H9 (cell line): Measurements from ENCODE around the gene KIAA0753. TPM values are rescaled to one million over a fixed set of nuclear protein-coding genes. Genes with fewer than 3 reads are reported as not detected.

Experiments used
- DNase-seq: peaks from one replicate; pipeline ENCODE4 v3.0.0-alpha.2; 2017
- H2AFZ ChIP-seq: one replicate; pipeline ENCODE4 v1.6.1; 2013; ENCODE audit warnings: mild to moderate bottlenecking, low read length, control low read depth, moderate library complexity
- H2AK5ac ChIP-seq: 2 replicates; pipeline ENCODE4 v1.6.1; 2013; ENCODE audit warnings: low read length, control low read depth, mixed read lengths; ENCODE audit not compliant: insufficient read length
- H2BK120ac ChIP-seq: one replicate; pipeline ENCODE4 v1.6.1; 2013; ENCODE audit warnings: low read depth, mild to moderate bottlenecking, low read length, control low read depth, inconsistent platforms; ENCODE audit not compliant: poor library complexity, severe bottlenecking
- H2BK12ac ChIP-seq: 2 replicates; pipeline ENCODE4 v1.6.1; 2013; ENCODE audit warnings: low read length, control low read depth, mixed read lengths, low read depth; ENCODE audit not compliant: insufficient read length
- H2BK15ac ChIP-seq: 2 replicates; pipeline ENCODE4 v1.6.1; 2013; ENCODE audit warnings: low read depth, low read length, control low read depth
- H2BK20ac ChIP-seq: one replicate; pipeline ENCODE4 v1.6.1; 2013; ENCODE audit warnings: low read depth, mild to moderate bottlenecking, low read length, control low read depth, inconsistent platforms; ENCODE audit not compliant: poor library complexity, severe bottlenecking
- H2BK5ac ChIP-seq: 2 replicates; pipeline ENCODE4 v1.6.1; 2013; ENCODE audit warnings: low read length, control low read depth, mixed read lengths; ENCODE audit not compliant: insufficient read length
- H3K14ac ChIP-seq: 2 replicates; pipeline ENCODE4 v1.6.1; 2013; ENCODE audit warnings: low read length, control low read depth; ENCODE audit not compliant: insufficient read depth
- H3K18ac ChIP-seq: 2 replicates; pipeline ENCODE4 v1.6.1; 2013; ENCODE audit warnings: low read depth, mild to moderate bottlenecking, mixed read lengths, low read length, control low read depth; ENCODE audit not compliant: insufficient read length
- H3K23ac ChIP-seq: 2 replicates; pipeline ENCODE4 v1.6.1; 2013; ENCODE audit warnings: low read length, control low read depth, mixed read lengths, low read depth; ENCODE audit not compliant: insufficient read length
- H3K23me2 ChIP-seq: 2 replicates; pipeline ENCODE4 v1.6.1; 2013; ENCODE audit warnings: low read depth, mild to moderate bottlenecking, mixed read lengths, low read length, control low read depth; ENCODE audit not compliant: insufficient read length, poor library complexity, severe bottlenecking
- H3K27ac ChIP-seq: 2 replicates; pipeline ENCODE4 v1.5.1; 2013; ENCODE audit warnings: low read length, control low read depth, mixed read lengths, low read depth; ENCODE audit not compliant: insufficient read length
- H3K27me3 ChIP-seq: 2 replicates; pipeline ENCODE4 v1.6.1; 2013; ENCODE audit warnings: low read length, control low read depth, inconsistent platforms; ENCODE audit not compliant: insufficient read depth
- H3K4ac ChIP-seq: 2 replicates; pipeline ENCODE4 v1.6.1; 2013; ENCODE audit warnings: low read depth, mild to moderate bottlenecking, control low read depth, inconsistent platforms, low read length, moderate library complexity
- H3K4me1 ChIP-seq: 2 replicates; pipeline ENCODE4 v1.6.1; 2013; ENCODE audit warnings: low read length, control low read depth, inconsistent platforms; ENCODE audit not compliant: insufficient read depth
- H3K4me2 ChIP-seq: 2 replicates; pipeline ENCODE4 v1.6.1; 2013; ENCODE audit warnings: low read length, control low read depth, mixed read lengths; ENCODE audit not compliant: insufficient read length, insufficient read depth
- H3K56ac ChIP-seq: 2 replicates; pipeline ENCODE4 v1.6.1; 2013; ENCODE audit warnings: low read depth, mild to moderate bottlenecking, mixed read lengths, low read length, control low read depth; ENCODE audit not compliant: insufficient read length
- H3K79me1 ChIP-seq: 2 replicates; pipeline ENCODE4 v1.6.1; 2013; ENCODE audit warnings: low read depth, mild to moderate bottlenecking, moderate library complexity, low read length, control low read depth, inconsistent platforms; ENCODE audit not compliant: insufficient read depth, poor library complexity, severe bottlenecking
- H3K79me2 ChIP-seq: 2 replicates; pipeline ENCODE4 v1.6.1; 2013; ENCODE audit warnings: low read length, control low read depth, inconsistent platforms; ENCODE audit not compliant: insufficient read depth
- H3K9ac ChIP-seq: 2 replicates; pipeline ENCODE4 v1.6.1; 2013; ENCODE audit warnings: low read length, control low read depth, mixed read lengths; ENCODE audit not compliant: insufficient read length; ENCODE audit errors: extremely low read depth
- H3K9me3 ChIP-seq: one replicate; pipeline ENCODE4 v1.6.1; 2013; ENCODE audit warnings: low read depth, low read length, inconsistent platforms; ENCODE audit not compliant: control insufficient read depth
- H3T11ph ChIP-seq: one replicate; pipeline ENCODE4 v1.6.1; 2013; ENCODE audit warnings: mild to moderate bottlenecking, low read length, control low read depth, inconsistent platforms
- H4K20me1 ChIP-seq: one replicate; pipeline ENCODE4 v1.6.1; 2013; ENCODE audit not compliant: control insufficient read depth, insufficient read length, insufficient read depth
- H4K5ac ChIP-seq: 2 replicates; pipeline ENCODE4 v1.6.1; 2013; ENCODE audit warnings: low read depth, mild to moderate bottlenecking, mixed read lengths, low read length, control low read depth; ENCODE audit not compliant: insufficient read length
- H4K8ac ChIP-seq: replicated peaks from 2 replicates; pipeline ENCODE4 v1.6.1; 2013; ENCODE audit warnings: low read length, control low read depth, mixed read lengths, low read depth; ENCODE audit not compliant: insufficient read length
- H4K91ac ChIP-seq: 2 replicates; pipeline ENCODE4 v1.6.1; 2013; ENCODE audit warnings: low read depth, mild to moderate bottlenecking, moderate library complexity, mixed read lengths, low read length, control low read depth; ENCODE audit not compliant: insufficient read length
- H3K27ac Mint-ChIP-seq, 3 experiments: 2 replicates in 2 of 3; 3 replicates in 1 of 3; pipeline ENCODE4 v1.8.0; 2020 to 2021; ENCODE audit warnings: mixed read lengths in 3 of 3, mild to moderate bottlenecking in 1 of 3, moderate library complexity in 1 of 3
- H3K27me3 Mint-ChIP-seq: 2 replicates; pipeline ENCODE4 v1.8.0; 2021; ENCODE audit warnings: low read depth, mild to moderate bottlenecking, moderate library complexity, mixed read lengths
- H3K36me3 Mint-ChIP-seq, 3 experiments: 2 replicates in 2 of 3; 3 replicates in 1 of 3; pipeline ENCODE4 v1.8.0; 2020 to 2021; ENCODE audit warnings: low read depth in 3 of 3, mixed read lengths in 3 of 3; ENCODE audit not compliant: insufficient read depth in 1 of 3
- H3K4me1 Mint-ChIP-seq, 2 experiments: 2 replicates each; pipeline ENCODE4 v1.8.0; 2020; ENCODE audit warnings: mixed read lengths in 2 of 2
- H3K4me3 Mint-ChIP-seq, 2 experiments: 2 replicates in 1 of 2; 3 replicates in 1 of 2; pipeline ENCODE4 v1.8.0; 2020 to 2021; ENCODE audit warnings: mild to moderate bottlenecking in 2 of 2, mixed read lengths in 2 of 2, moderate library complexity in 1 of 2
- H3K9me3 Mint-ChIP-seq, 2 experiments: 2 replicates in 1 of 2; 3 replicates in 1 of 2; pipeline ENCODE4 v1.8.0; 2020; ENCODE audit warnings: mild to moderate bottlenecking in 2 of 2, mixed read lengths in 2 of 2, moderate library complexity in 1 of 2
- CTCF ChIP-seq: fragments of 200-600 bp; sonication (generic); conservative IDR thresholded peaks from 3 replicates; pipeline ENCODE4 v1.8.0; 2021; ENCODE audit warnings: antibody characterized with exemption, mild to moderate bottlenecking
- WGBS: extraction: QIAGEN DNeasy Blood & Tissue Kit; methylation state at CpG from one replicate; pipeline ENCODE4 v1.1.7; 2013; ENCODE audit warnings: missing lambda C conversion rate, low lambda C conversion rate, mixed read lengths; ENCODE audit not compliant: insufficient read length; ENCODE audit errors: extremely low coverage; 5-methylcytosine and 5-hydroxymethylcytosine counted together
- total RNA-seq: library from RNA; stranded (reverse); gene quantifications from 2 replicates; pipeline ENCODE4 v1.2.1, GENCODE V29; 2021

Gene KIAA0753
- total RNA-seq, 1 experiment from 2014 or later = 37.2 TPM

GRCh38 chr17:6684881-6685767 lies 44.6 kb upstream of the KIAA0753 start:
- H3K36me3 Mint-ChIP-seq = no peaks in the 10 kb centered on the region

More at GRCh38 chr17:6684881-6685767, 44.6 kb upstream of the KIAA0753 start:
- no peaks in the 10 kb centered on the region for H3K79me2 ChIP-seq
- no peaks in the 10 kb centered on the region; a peak in 1 of 5 replicates for H3K9me3 Mint-ChIP-seq
- no peak for TF ChIP-seq CTCF
- no peak overlapping the region for H3K14ac ChIP-seq
- H3K9me3 ChIP-seq = no peaks in the 10 kb centered on the region
- H3K4ac ChIP-seq = no peak overlapping the region
- H2BK12ac ChIP-seq = no peak overlapping the region
- no peak overlapping the region for H4K5ac ChIP-seq
- no peak overlapping the region for H3K27ac ChIP-seq
- H3K79me1 ChIP-seq = no peaks in the 10 kb centered on the region
- H4K91ac ChIP-seq = no peak overlapping the region
- no peaks in the 10 kb centered on the region for H3K27me3 ChIP-seq
- H3K27ac Mint-ChIP-seq = no peak overlapping the region
- no peak overlapping the region for H4K8ac ChIP-seq
- no peak overlapping the region for H3K23ac ChIP-seq
- H3K27me3 Mint-ChIP-seq = peaks cover 9% of the 10 kb centered on the region
- H2AK5ac ChIP-seq = no peak overlapping the region
- H3K4me3 Mint-ChIP-seq = no peak overlapping the region
- no peak overlapping the region for H3K56ac ChIP-seq
- H3T11ph ChIP-seq = no peak overlapping the region
- no peak overlapping the region for H2BK15ac ChIP-seq
- H3K9ac ChIP-seq = no peak overlapping the region
- no peak overlapping the region for H2BK120ac ChIP-seq
- H3K4me1 ChIP-seq = no peaks in the 10 kb centered on the region
- H2BK5ac ChIP-seq = no peak overlapping the region
- no peak for DNase-seq
- H3K18ac ChIP-seq = no peak overlapping the region
- no CpG with 5 or more reads among the region's 14 CpGs for WGBS
- no peak overlapping the region for H2AFZ ChIP-seq
- H4K20me1 ChIP-seq = no peaks in the 10 kb centered on the region
- no peaks in the 10 kb centered on the region for H3K23me2 ChIP-seq
- H2BK20ac ChIP-seq = no peak overlapping the region
- H3K4me1 Mint-ChIP-seq = no peaks in the 10 kb centered on the region
- no peak overlapping the region for H3K4me2 ChIP-seq
